DMS 273 (cell line): ENCODE measurements around the gene UQCC3.
A peak's percentile ranks its signal among the peaks of the same experiment; 100 is the strongest.
"Not testable (repeated sequence)": the region's sequence is repeated elsewhere in the genome, so short reads cannot be mapped to it uniquely, and the experiment has no call there.

Source experiments
- DNase-seq: peaks from one replicate; lab custom pipeline; 2025; ENCODE audit not compliant: unreplicated experiment; lab: John Stamatoyannopoulos, UW

UQCC3 gene

GRCh38 chr11:62702246-62702645 lies 30.8 kb downstream of the UQCC3 start:
- no peak for DNase-seq

- DNase-seq, result not testable (repeated sequence)
Measured at GRCh38 chr11:62703921-62704320, 32.4 kb downstream of the UQCC3 start.

GRCh38 chr11:62705413-62705812 lies 33.9 kb downstream of the UQCC3 start:
- peak; percentile 45 for DNase-seq

DNA sequence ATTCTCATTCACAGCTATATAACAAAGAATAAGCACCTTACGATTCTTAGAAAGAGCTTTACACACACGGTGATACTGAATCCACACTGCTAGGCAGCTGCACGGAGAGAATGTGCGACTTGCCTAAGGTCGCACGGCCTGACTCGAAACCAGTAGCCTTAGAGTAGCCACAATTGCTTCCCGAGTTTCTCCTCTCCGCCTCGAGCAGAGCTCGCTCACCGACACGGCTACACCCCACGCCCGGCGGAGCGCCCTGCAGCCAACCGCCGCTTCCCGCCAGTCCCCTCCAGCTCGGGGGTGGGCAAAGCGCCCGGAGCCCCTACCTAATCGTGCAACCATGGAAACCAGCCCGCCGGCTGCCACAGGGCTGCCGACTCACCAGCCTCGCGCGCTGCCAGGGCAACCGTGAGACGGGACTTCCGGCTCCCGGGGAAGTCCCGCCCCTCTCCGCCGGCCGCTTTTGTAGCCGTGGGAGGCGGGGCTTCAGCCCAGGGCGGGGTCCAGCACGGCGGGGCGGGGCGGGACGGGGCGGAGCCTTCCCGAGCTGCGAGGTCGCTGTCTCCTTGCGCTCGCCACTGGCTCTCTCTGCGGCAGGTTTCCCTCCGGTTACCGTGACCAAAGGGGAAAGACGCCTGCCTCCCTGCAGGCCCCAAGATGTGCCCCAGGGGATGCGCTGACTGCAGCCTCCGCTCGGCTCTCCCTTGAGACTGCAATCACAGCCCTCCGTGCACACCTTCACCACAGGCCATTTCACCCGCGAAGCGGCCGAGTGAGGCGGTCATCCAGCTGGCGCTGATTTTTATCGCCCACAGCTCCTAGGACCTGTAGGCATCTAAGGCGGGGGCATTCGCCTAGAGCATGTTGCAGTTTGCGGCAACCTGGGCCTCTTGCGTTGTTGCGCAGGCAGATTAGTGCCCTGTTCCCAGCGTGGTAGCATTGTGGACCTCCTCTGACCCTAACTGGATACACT lies 34.7 kb downstream of the UQCC3 start:
- DNase-seq, result peak; percentile 96

DNA sequence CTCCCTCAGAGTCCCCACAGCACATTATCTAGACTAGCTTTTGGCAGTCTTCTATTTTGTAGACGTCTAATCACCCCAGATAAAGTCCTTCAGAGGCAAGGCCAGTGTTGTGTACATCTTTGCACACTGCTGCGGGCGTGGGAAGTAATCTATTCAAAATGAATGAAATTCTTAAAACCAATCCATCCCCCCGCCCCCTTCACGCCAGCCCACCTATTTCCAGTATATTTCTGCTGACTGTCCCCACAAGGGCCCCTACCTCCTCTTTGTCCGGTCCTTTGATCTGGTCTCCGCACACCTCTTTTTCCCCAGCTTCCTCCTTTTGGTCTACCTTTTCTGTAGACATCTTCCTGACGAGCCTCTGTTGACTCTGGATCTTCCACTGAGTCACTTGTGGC lies 35.4 kb downstream of the UQCC3 start:
- DNase-seq, result no peak

- DNase-seq, result peak; percentile 30
Measured at GRCh38 chr11:62707277-62707861, 35.9 kb downstream of the UQCC3 start, which contains the start of the genes BSCL2 and GNG3. TSS of gene BSCL2 (minus strand) at chr11:62707424. CDS start at chr11:62707195, 229 bp downstream. TSS of gene GNG3 (plus strand) at chr11:62707676. CDS start at chr11:62708296, 620 bp downstream.

GRCh38 chr11:62708392-62708791 lies 36.9 kb downstream of the UQCC3 start:
- DNase-seq, result no peak

DNA sequence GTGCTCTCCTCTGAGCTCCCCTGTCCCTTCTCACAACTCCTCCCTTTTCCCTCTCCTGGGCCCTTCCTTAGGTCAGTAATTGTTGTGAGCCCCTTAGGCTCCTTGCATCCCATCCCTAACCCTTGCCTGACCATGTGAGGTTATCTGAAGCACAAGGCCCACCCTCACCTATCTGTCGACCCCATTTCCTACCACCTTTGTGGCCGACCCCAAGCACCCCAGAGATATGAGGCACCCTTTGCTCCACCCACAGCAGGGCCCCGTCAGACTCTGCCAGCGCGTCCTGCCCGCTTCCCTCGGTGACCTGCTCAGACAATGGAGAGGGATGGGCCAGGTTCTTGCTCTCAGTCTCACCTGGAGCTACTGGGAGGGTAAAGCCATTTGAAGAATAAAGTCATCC lies 37.3 kb downstream of the UQCC3 start:
- DNase-seq, result no peak

GRCh38 chr11:62709247-62710000 lies 38.0 kb downstream of the UQCC3 start:
- DNase-seq, result peak; percentile 98

- peak; percentile 63 for DNase-seq
Measured at GRCh38 chr11:62710001-62710345, 38.5 kb downstream of the UQCC3 start.

DNA sequence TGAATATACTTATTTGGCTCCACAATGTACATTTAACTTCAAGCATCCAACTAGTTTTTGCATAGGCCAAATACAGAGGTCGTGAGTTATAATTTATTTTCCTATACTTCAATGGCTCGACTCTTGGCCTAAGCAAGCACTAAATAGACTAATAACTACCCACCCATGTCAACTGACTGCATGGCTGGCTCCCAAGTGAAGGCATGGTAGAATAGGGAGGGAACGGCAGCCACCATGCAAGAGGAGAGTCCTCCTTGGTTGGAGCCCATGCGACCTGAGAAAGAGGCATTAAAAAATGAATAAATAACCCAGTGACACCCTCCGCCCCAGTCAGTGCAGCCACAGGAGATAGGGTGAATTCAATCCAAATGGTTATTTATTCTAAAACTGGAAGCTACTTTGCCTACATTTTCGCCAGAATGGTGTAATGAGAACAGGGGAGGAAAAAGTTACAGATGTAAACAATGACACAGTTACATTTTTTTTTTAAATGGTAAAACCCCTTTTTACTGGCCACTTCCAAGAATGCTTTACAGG lies 40.9 kb downstream of the UQCC3 start:
- no peak for DNase-seq

DNA sequence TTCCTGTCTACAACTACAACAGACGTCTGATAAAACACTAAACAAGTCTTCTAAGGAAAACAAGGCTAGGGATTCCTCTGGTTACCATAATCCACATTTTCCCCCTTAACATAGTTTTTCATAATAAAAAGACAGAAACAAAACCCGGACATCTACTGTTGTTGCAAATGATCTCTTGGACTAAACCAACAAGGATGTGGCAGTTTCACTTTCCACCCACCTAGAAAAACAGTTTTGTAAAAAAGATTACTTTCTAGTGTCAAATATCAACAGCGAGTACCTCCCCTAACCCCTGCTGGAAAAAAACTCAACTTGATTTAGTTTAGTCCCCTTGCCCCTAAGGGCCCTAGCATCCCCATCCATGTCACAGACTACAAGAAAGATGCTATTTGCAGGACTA lies 41.4 kb downstream of the UQCC3 start:
- DNase-seq, result no peak

- DNase-seq, result no peak
Measured at GRCh38 chr11:62713343-62713742, 41.9 kb downstream of the UQCC3 start.

DNA sequence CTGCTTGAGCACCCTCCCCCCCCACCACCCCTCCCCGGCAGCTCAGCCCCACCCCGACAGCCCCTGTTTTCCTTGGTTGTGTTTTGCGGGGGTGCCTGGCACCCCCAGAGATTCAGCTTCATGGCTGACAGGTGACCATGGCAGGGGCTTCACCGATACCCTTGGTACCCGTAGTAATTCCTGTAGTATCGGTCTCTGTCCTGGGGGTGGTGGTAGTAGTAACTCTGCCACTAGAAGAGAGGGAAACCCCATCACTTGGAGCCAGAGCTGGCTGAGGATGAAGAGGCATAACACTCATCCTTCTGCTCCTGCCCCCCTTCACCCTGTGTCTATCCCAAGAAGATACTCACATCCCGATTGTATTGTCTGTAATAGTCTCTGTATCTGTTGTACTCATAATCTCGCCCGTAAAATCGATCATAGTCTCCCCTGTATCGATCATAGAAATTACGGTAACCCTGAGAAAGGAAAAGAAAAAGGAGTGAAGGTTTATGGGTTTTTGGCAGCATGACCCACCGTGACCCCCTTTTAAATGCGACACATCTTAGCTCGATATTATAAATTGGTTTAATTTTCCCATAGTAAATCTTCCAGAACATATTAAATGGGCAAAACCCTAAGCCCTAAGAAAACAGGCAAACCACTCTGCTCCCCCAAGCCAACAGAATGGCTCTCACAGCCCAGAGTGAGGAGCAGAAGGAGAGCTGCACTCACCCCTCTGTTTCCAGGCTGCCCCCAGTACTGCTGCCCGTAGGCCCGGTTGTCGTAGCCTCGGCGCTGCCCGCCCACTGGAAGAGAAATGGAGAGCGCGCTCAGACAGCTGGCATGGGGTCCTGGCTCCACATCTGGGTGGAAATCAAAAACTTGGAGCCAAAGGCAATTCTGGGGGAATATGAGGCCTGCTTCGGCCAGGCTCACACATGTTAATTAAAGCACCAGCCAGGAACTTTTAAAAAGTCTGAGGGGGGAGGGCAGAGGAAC lies 44.0 kb downstream of the UQCC3 start:
- DNase-seq, result no peak

GRCh38 chr11:62716206-62716605 lies 44.7 kb downstream of the UQCC3 start:
- no peak for DNase-seq

GRCh38 chr11:62716816-62717215 lies 45.3 kb downstream of the UQCC3 start:
- no peak for DNase-seq

DNA sequence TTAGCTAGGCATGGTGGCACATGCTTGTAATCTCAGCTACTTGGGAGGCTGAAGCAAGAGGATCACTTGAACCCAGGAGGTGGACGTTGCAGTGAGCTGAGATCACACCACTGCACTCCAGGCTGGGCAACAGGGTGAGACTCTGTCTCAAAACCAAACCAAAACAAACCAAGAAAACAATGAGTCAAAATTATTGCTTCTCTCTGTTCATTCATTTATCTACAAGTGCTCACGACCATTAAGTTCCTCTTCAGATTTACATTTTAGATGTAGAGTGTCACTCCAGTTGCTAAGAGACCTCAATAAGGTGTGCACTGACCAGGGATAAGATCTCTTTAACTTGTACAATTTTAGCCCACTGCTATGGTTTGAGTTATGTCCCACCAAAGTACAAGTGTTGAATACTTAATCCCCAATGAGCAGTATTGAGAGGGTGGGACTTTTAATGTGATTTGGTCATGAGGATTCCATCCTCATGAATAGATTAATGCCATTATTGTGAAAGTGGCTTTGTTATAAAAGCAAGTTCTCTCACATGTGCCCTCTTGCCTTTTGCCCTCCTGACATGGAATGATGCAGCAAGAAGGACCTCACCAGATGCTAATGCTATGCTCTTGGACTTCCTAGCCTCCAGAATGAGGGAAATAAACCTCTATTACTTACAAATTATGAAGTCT lies 48.0 kb downstream of the UQCC3 start:
- DNase-seq, result no peak

DNA sequence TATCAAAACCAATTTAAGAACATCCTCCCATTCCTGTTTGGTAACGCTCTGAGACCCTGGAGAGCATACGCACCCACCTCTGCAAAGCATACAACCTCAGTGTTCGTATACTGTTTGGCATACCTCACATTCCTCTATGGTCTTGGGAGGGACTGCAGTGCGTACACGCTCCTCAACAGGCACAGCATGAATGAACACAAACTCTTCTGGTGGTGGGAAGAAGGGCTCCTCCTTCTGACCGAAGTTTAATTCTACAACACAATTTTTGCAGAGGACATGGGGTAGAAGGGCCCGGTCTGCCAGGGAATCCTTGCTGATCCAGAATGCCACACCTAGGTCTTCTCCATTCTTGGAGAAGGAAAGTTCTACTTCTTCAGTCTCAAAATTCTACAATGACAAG lies 50.5 kb downstream of the UQCC3 start:
- peak; percentile 17 for DNase-seq
